GM12873 (cell line): ENCODE measurements around the gene FSD1L.
A peak's percentile ranks its signal among the peaks of the same experiment; 100 is the strongest.

Experiments used
- TF ChIP-seq, protein P1 (sequence below): IDR thresholded peaks from 2 replicates; pipeline ENCODE4 v1.5.1; 2012; ENCODE audit warnings: low read depth, mild to moderate bottlenecking, moderate library complexity, low read length, control low read depth; ENCODE audit not compliant: insufficient read depth; ENCODE audit errors: missing control alignments

FSD1L gene

DNA sequence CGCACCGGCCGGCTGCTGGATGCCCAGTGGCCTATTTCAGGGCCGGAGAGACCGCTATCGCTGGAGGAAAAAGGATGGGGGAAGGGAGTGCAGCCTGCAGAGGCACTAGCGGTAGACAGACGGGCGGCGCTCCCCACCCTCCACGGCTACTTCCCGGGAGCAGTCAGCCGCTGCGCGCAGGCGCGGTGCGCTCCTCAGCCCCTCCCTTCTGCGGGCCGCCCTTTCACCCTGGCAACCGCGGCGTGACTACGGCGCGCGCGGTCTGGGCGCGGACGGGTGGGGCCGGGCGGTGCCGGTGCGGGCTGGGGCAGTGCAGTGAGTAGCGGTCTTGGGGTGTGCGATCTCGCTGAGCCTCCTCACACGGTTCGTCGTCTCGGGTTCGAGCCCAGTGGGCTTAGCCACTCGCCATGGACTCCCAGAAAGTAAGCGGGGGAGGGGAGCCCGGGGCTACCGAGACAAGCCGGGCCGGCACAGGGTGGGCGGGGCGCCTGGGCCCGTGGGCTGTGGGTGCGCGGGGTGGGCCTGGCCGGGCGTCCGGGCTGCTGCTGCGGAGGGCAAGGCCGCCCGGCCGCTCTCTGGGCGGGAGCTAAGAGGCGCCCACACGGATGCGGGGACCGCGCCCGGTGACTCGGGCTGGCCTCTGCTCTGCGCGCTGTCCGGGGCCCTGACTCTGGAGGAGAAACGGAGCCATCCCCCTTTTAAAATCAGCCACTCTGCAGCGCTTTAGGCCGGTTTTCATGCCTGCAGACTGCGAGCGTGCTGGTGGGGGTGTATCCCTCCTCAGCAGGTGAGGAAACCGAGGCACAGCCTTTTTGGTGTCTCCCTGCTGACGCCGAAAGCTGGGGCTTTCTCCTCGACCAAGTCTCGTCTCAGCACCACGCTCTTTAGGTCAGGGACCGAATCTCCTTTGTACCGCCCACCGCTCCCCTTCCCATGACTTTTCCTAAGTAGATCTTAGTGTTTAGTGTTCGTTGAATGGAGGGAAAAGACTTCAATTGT lies at the start of gene FSD1L:
Gene FSD1L, plus strand, starts transcription at position 221 of the 999 bp plus-strand sequence. Its CDS starts 187 bp downstream, at position 408.
- TF ChIP-seq, protein P1, sequence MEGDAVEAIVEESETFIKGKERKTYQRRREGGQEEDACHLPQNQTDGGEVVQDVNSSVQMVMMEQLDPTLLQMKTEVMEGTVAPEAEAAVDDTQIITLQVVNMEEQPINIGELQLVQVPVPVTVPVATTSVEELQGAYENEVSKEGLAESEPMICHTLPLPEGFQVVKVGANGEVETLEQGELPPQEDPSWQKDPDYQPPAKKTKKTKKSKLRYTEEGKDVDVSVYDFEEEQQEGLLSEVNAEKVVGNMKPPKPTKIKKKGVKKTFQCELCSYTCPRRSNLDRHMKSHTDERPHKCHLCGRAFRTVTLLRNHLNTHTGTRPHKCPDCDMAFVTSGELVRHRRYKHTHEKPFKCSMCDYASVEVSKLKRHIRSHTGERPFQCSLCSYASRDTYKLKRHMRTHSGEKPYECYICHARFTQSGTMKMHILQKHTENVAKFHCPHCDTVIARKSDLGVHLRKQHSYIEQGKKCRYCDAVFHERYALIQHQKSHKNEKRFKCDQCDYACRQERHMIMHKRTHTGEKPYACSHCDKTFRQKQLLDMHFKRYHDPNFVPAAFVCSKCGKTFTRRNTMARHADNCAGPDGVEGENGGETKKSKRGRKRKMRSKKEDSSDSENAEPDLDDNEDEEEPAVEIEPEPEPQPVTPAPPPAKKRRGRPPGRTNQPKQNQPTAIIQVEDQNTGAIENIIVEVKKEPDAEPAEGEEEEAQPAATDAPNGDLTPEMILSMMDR = no peak

DNA sequence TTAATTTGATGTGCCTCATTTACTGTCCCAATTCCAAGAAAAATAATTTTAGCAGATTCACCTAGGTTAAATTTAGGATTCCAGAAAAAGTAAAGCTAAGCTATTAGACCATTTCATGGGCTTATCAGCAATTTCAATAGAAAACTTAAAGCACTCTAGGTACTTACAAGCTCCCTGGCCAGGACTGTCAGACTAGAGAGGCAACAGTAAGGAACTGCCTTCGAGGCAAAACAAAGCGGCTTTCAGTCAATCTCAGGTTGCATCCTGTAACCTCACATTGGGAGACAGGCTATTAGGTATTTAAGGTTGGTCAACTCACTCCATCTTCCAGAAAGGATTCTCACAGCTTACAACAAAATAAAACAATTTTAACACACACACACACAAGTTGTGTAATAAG lies 48.7 kb upstream of the FSD1L start:
- TF ChIP-seq, protein P1 = no peak

DNA sequence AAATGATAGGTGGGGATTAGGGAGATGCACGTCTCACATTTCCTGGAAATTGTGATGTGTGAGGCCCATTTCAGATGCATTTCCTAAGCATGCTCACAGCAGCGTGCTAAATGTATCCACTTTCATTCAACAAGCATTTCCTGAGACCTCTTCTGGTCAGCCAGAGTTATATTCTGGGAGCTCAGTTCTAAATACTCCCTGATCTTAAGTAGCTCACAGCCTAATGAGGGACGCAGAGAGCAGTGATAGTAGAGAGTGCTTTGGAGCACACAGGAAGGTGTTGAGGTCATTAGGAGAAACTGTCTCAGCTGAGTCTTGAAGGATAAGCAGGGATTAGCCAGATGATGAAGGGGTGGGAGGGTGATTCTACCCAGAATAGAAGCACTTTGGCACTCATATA lies 46.2 kb upstream of the FSD1L start:
- TF ChIP-seq, protein P1 = no peak

DNA sequence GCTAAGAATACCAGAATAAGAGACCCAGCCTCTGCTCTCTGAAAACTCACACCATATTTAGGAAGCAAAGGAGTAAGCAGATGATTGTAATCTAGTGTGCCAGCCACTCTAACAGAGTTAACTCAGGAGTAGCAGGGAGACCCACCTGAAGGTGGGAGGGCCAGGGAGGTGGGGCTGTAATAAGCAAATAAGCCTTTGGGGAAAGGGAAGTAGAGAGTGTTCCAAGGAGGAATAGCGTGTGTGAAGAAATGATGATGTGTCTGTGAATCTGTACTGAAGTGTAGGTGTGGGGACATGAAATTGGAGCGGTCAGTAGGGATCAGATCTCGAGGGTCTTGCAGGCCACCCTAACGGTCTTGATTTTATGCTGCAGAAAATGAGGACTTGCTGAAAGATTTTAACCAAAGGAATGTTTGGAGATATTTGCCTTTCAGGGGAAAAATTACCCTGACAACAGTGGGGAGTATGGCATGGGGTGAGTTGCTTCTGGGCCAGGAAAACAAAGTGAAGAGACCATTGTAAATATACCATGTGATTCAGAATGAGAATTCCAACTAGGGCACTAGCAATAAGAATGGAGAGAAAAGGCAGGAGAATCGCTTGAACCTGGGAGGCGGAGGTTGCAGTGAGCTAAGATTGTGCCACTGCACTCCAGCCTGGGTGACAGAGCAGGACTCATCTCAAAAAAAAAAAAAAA lies 44.1 kb upstream of the FSD1L start:
- TF ChIP-seq, protein P1 = no peak

DNA sequence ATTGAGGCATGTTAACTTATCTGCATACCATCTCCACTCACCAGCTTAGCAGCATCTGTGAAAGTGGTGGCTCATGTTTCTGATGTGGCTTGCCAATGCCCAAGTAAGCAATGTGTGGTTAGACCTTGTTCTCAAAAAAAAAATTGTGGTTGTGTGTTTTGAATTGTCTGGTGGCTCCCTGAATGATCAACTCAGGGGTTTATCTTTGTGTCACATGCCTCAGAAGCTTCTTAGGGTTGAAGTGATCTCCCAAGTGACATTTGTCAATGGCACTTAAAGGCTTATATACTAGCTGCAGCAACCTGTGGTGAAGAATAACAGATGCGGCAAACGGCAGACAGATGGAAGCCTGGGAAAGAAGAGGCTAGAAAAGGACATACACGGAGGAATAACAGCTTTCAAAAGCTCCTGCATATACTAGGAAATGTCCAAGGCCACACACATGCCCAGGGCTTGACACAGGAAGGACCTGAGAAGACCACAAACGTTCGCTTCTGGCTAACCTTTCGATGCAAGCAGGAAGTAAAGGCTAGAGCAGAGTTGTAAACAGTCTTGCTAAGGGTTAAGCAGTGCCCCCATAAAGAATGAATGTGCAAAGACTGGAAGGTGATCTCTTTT lies 42.2 kb upstream of the FSD1L start:
- TF ChIP-seq, protein P1 = no peak

DNA sequence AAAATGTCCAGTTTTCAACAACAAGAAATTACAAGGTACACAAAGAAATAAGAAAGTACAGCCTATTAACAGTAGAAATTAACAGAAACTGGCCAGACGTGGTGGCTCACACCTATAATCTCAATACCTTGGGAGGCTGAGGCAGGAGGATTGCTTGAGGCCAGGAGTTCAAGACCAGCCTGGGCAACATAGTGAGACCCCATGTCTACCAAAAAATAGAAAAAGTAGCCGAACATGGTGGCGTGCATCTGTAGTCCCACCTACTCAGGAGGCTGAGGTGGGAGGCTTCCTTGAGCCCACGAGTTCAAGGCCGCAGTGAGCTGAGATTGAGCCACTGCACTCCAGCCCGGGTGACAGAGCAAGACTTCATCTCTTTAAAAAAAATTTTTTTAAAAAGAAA lies 41.5 kb upstream of the FSD1L start:
- TF ChIP-seq, protein P1 = no peak

DNA sequence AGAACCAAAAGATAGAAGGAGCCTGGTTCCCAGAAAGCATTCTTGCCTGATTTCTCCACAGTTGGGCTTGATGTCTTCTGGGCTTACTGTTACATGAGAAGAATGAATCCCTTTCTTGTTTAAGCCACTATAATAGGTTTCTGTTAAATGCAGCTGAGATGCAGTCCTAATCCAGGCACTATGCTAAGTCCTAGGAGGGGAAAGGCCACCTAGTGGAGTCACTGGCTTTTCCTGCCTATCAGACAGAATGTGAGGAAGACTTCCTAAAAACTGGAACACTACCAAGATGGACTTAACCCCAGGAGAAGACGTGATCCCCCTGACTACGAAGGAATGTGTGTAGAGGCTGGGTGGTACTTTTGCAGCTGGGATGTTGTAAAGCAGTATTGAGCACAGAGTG lies 34.3 kb upstream of the FSD1L start:
- TF ChIP-seq, protein P1 = peak; percentile 14
